ENCODE measurements around the gene ICAM4.
"Not testable (repeated sequence)": the region's sequence is repeated elsewhere in the genome, so short reads cannot be mapped to it uniquely, and the experiment has no call there.

Gene ICAM4

DNA sequence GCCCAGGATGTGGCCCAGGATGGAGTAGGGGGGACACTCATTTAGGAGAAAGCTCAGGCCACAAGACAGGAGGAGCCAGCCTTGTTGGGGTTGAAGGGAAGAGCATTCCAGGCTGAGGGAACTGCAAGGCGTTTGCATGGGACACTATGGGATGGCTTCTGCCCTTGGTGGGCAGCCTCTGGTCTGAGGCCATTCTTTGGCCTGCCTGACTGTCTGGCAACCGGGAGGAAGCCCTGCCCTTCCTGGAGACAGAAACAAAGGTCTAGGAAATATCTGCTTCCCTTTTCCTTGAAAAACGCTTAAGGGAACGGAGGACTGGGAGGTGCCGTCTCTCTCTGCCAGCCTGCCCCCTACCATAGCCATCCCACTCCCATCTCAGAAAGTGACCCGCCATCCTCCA, 18.7 kb upstream of the ICAM4 start:
- DNase-seq (ENCODE audit: low read depth in 1 of 2, low spot score in 1 of 2) = no peak

DNA sequence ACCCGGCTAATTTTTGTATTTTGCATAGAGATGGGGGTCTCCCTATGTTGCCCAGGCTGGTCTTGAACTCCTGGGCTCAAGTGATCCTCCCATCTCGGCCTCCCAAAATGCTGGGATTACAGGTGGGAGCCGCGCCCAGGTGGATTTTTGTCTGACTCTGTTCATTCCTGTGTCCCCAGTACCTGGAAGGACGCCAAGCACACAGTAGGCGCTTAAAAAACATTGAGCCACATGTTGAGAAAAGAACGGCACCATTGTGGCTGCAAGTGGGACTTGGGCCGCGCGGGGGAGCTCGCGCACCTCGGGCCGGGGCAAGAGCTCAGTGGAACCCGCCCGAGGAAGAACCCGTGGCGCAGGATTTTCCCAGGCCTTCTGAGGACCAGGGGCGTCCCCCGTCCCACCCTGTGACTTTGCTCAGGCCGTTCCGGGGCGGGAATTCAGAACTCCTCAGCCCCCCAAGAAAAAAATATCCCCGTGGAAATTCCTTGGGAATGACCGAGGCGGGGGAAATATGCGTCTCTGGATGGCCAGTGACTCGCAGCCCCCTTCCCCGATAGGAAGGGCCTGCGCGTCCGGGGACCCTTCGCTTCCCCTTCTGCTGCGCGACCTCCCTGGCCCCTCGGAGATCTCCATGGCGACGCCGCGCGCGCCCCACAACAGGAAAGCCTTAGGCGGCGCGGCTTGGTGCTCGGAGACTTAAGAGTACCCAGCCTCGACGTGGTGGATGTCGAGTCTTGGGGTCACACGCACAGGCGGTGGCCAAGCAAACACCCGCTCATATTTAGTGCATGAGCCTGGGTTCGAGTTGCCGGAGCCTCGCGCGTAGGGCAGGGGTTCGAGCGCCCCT, 17.2 kb upstream of the ICAM4 start:
- peak; percentile 80 to 81 for DNase-seq (ENCODE audit: low read depth in 1 of 2, low spot score in 1 of 2)

DNA sequence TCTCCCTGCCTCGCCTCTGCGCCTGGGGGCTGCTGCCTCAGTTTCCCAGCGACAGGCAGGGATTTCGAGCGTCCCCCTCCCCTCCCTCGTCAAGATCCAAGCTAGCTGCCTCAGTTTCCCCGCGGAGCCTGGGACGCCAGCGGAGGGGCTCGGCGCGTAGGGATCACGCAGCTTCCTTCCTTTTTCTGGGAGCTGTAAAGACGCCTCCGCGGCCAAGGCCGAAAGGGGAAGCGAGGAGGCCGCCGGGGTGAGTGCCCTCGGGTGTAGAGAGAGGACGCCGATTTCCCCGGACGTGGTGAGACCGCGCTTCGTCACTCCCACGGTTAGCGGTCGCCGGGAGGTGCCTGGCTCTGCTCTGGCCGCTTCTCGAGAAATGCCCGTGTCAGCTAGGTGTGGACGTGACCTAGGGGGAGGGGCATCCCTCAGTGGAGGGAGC, 16.6 kb upstream of the ICAM4 start:
- peak in 1 of 2 donors; percentile 38 for DNase-seq (ENCODE audit: low read depth in 1 of 2, low spot score in 1 of 2)

DNA sequence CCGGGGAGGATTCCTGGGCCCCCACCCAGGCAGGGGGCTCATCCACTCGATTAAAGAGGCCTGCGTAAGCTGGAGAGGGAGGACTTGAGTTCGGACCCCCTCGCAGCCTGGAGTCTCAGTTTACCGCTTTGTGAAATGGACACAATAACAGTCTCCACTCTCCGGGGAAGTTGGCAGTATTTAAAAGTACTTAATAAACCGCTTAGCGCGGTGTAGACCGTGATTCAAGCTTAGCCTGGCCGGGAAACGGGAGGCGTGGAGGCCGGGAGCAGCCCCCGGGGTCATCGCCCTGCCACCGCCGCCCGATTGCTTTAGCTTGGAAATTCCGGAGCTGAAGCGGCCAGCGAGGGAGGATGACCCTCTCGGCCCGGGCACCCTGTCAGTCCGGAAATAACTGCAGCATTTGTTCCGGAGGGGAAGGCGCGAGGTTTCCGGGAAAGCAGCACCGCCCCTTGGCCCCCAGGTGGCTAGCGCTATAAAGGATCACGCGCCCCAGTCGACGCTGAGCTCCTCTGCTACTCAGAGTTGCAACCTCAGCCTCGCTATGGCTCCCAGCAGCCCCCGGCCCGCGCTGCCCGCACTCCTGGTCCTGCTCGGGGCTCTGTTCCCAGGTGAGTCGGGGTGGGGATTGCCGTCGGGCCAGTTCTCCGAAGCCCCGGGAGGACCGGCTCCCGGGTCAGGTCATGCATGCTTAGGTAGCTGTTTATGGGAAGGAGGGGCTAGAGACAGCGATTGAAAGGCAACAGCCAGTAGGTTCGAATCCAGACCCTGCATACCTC, 15.9 kb upstream of the ICAM4 start, which contains the start of gene ICAM1:
TSS of gene ICAM1 (plus strand) at position 505 of the 779 bp plus-strand sequence. CDS start at position 545, 40 bp downstream.
- peak in 1 of 2 donors; percentile 56 for DNase-seq (ENCODE audit: low read depth in 1 of 2, low spot score in 1 of 2)

DNA sequence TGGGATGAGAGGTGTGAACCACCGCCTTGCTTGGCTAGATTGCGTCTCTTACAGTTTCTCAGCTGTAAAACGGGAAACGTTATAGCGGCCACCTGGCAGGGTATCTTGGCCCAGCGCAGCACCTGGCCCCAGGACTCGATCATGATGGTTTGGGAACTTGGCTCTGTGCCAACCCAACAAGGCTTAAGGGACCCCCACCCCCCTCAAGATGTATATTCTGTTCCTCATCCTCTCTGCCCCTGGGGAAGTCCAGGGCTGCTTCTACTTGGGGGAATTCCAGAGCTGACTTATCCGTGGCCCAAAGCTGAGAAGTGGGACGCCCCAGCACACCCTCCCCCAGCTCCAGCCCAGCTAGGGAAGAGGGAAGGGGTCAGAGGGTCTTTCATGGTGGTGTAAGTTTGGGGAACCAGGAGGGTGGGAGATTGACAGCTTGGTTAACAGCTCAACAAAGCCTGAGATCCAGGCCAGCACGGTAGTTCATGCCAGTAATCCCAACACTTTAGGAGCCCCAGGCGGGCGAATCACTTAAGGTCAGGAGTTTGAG, 15.1 kb upstream of the ICAM4 start:
- peak in 1 of 2 donors; percentile 20 for DNase-seq (ENCODE audit: low read depth in 1 of 2, low spot score in 1 of 2)

DNA sequence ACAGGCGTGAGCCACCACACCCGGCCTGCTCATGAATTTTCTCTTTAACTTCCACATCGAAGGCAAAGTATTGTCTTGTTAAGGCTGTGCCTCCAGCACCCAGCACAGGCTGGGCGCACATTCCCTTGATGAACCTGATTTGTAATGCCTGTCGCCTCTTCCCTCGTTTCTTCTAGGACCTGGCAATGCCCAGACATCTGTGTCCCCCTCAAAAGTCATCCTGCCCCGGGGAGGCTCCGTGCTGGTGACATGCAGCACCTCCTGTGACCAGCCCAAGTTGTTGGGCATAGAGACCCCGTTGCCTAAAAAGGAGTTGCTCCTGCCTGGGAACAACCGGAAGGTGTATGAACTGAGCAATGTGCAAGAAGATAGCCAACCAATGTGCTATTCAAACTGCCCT, 12.2 kb upstream of the ICAM4 start:
- DNase-seq (ENCODE audit: low read depth in 1 of 2, low spot score in 1 of 2) = no peak

DNA sequence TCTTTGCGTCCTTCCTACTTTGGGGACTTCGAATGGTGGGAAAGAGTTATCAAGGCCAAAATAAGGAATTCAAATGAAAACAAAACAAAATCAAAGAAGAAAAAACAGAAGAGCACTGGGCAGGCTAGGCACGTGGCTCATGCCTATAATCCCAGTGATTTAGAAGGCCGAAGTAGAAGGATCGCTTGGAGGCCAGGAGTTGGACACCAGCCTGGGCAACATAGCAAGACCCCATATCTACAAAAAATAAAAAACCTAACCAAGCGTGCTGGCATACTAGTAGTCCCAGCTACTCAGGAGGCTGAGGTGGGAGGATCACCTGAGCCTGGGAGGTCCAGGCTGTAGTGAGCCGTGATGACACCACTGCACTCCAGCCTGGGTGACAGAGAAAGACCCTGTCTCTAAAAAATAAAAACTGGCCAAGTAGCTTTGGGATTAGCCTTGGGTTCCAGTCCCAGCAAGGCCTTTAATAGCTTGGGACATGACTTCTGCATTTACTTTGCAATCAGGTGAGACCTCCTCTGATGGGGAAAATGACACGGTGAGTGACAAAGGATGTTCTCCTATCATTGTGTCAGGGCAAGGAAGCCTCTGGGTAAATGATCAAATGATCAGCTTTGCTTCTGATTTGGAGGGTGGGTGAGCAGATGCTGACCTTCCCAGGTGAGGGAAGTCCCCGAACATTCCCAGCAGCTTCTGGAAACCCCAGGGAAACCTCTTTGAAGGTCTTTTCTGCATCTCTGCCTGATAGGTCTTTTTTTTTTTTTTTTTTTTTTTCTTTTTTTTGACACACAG, 8.8 kb upstream of the ICAM4 start:
- no peak for DNase-seq (ENCODE audit: low read depth in 1 of 2, low spot score in 1 of 2)

DNA sequence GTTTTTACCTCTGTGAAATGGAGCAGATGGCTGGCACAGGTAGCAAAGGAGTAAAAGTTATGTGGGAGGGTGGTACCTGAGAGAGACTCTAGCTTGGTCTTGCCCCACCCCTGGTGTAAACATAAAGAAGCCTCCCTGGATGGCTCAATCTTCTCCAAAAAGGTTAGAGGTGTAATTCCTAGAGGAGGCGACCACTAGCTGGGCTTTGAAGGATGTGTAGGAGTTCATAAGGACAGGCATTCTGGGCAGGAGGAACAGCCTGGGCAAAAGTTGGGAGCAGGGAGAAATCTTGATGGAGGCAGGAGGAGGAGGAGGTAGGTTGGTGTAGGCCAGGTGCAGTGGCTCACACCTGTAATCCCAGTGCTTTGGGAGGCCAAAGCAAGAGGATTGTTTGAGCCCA, 7.8 kb upstream of the ICAM4 start:
- DNase-seq (ENCODE audit: low read depth in 1 of 2, low spot score in 1 of 2) = no peak

DNA sequence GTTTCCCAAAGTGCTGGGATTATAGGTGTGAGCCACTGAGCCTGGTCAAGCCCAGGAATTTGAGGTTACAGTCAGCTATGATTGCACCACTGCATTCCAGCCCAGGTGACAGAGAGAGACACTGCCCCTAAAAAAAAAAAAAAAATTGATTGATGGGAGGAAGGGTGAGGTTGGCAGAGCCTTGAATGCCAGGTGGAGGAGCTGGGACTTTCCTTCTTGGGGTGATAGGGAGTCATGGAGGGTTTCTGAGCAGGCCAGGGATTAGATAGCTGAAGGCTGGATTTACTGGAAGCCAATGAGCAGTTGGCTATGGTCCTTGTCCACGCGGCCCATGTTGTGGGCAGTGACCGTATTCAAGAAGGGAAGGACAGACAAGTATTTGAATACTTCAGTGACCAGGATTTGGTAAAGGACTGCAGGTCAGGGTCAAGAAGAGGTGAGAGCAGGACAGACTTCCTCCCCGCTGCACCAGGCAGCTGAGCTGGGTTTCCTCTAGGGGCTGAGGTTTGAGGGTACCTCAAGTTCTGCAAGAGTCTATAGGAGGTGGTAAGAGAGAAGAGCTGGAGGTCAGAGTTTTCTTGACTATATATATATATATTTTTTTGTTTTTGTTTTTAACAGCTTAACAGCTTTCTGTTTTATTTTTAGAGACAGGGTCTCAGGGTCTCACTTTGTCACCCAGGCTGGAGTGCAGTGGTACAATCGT, 6.9 kb upstream of the ICAM4 start:
- no peak for DNase-seq (ENCODE audit: low read depth in 1 of 2, low spot score in 1 of 2)

DNA sequence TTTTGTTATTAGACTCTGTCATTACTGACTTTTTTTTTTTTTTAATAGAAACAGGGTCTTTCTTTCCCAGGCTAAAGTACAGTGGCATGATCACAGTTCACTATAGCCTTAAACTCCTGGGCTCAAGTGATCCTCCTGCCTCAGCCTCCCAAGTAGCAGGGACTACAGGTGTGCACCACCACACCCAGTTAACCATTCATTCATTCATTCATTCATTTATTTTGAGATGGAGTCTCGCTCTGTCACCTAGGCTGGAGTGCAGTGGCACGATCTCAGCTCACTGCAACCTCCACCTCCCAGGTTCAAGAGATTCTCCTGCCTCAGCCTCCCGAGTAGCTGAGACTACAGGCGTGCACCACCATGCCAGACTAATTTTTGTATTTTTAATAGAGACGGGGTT, 4.7 kb upstream of the ICAM4 start:
- DNase-seq (ENCODE audit: low read depth in 1 of 2, low spot score in 1 of 2) = not testable (repeated sequence)

DNA sequence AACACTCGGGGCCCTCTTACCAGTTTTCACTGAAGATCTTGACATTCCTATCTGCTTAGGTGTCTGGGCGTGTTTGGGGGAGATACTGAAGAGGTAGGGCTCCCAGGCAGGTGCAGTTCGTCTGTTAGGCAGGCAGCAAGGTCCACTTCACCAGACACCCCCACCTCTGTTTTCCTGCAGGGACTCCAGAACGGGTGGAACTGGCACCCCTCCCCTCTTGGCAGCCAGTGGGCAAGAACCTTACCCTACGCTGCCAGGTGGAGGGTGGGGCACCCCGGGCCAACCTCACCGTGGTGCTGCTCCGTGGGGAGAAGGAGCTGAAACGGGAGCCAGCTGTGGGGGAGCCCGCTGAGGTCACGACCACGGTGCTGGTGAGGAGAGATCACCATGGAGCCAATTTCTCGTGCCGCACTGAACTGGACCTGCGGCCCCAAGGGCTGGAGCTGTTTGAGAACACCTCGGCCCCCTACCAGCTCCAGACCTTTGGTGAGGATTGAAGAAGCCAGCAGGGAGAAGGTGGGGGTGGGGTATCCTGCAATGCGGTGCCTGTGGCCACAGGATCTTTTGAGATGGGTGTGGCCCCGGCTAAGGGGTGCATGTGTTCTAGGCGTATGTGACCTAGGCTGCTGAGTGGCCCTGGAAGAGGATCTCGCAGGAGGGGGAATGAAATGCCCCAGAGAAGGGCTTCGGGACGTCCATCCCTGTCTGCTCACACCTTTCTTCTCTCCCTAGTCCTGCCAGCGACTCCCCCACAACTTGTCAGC, 3.3 kb upstream of the ICAM4 start:
- DNase-seq (ENCODE audit: low read depth in 1 of 2, low spot score in 1 of 2) = no peak

DNA sequence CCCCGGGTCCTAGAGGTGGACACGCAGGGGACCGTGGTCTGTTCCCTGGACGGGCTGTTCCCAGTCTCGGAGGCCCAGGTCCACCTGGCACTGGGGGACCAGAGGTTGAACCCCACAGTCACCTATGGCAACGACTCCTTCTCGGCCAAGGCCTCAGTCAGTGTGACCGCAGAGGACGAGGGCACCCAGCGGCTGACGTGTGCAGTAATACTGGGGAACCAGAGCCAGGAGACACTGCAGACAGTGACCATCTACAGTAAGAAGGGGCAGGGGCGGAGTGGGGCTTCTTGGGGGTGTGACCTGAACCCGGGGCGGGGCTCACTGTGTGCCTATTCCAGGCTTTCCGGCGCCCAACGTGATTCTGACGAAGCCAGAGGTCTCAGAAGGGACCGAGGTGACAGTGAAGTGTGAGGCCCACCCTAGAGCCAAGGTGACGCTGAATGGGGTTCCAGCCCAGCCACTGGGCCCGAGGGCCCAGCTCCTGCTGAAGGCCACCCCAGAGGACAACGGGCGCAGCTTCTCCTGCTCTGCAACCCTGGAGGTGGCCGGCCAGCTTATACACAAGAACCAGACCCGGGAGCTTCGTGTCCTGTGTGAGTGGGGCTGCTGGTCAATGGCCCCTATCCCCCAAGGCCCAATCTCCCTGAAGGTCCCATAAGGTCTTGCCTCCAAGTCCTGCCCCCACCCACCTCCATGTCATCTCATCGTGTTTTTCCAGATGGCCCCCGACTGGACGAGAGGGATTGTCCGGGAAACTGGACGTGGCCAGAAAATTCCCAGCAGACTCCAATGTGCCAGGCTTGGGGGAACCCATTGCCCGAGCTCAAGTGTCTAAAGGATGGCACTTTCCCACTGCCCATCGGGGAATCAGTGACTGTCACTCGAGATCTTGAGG, 2.4 kb upstream of the ICAM4 start:
- no peak for DNase-seq (ENCODE audit: low read depth in 1 of 2, low spot score in 1 of 2)

DNA sequence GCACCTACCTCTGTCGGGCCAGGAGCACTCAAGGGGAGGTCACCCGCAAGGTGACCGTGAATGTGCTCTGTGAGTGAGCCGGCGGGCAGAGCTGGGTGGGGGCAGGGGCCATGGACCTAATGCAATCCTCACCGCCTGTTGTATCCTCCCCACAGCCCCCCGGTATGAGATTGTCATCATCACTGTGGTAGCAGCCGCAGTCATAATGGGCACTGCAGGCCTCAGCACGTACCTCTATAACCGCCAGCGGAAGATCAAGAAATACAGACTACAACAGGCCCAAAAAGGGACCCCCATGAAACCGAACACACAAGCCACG, 1.8 kb upstream of the ICAM4 start:
- no peak for DNase-seq (ENCODE audit: low read depth in 1 of 2, low spot score in 1 of 2)

DNA sequence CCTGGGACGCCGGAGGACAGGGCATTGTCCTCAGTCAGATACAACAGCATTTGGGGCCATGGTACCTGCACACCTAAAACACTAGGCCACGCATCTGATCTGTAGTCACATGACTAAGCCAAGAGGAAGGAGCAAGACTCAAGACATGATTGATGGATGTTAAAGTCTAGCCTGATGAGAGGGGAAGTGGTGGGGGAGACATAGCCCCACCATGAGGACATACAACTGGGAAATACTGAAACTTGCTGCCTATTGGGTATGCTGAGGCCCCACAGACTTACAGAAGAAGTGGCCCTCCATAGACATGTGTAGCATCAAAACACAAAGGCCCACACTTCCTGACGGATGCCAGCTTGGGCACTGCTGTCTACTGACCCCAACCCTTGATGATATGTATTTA, 1.4 kb upstream of the ICAM4 start:
- no peak for DNase-seq (ENCODE audit: low read depth in 1 of 2, low spot score in 1 of 2)

DNA sequence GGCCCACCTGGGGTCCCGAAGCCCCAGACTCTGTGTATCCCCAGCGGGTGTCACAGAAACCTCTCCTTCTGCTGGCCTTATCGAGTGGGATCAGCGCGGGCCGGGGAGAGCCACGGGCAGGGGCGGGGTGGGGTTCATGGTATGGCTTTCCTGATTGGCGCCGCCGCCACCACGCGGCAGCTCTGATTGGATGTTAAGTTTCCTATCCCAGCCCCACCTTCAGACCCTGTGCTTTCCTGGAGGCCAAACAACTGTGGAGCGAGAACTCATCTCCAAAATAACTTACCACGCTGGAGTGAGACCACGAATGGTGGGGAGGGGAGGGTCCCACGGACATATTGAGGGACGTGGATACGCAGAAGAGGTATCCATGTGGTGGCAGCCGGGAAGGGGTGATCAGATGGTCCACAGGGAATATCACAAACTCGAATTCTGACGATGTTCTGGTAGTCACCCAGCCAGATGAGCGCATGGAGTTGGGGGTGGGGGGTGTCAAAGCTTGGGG, 2.0 kb downstream of the ICAM4 start:
- no peak for DNase-seq (ENCODE audit: low read depth in 1 of 2, low spot score in 1 of 2)

DNA sequence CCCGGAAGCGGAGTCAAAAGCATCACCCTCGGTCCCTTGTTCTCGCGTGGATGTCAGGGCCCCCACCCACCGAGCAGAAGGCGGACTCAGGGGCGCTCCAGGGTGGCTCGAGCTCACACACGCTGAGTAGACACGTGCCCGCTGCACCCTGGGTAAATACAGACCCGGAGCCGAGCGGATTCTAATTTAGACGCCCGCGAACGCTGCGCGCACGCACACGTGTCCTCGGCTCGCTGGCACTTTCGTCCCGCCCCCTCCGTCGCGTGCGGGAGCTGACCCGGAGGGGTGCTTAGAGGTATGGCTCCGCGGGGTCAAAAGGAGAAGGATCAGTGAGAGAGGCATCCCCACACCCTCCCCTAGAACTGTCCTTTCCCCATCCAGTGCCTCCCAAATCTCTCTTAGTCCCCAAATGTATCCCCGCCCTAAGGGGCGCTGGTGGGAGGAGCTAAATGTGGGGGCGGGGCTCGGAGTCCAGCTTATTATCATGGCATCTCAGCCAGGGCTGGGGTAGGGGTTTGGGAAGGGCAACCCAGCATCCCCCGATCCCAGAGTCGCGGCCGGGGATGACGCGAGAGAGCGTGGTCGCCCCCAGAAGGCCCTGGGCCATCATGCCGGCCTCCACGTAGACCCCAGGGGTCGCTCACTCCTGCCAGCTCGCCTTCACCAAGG, 2.5 kb downstream of the ICAM4 start:
- DNase-seq (ENCODE audit: low read depth in 1 of 2, low spot score in 1 of 2) = peak; percentile 35 to 52

DNA sequence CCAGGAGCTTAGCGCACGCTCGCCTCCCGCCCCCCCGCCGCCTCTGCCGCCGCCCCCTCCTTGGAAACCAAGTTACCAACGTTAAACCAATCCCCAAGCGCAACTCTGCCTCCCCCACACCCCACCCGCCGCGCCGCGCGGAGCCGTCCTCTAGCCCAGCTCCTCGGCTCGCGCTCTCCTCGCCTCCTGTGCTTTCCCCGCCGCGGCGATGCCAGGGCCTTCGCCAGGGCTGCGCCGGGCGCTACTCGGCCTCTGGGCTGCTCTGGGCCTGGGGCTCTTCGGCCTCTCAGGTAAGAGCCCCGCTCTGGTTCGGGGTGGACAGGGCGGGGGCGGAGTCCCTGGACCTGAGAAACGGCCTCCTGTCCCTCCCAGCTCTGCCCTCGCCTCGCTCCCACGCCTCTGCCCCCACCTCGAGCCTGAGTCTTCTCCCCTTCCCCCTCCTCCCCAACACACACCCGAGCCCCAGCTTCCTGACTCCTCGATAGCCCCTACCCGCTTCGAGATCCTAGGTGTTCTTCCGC, 3.1 kb downstream of the ICAM4 start, which contains the start of gene ICAM5:
TSS of gene ICAM5 (plus strand) at position 117 of the 521 bp plus-strand sequence. CDS start at position 209, 92 bp downstream.
- peak in 1 of 2 donors; percentile 20 for DNase-seq (ENCODE audit: low read depth in 1 of 2, low spot score in 1 of 2)

Measured in activated CD4-positive, alpha-beta T cell treated with anti-CD3 and anti-CD28 coated beads, Interleukin-2, amount 50 U/mL, for 24 hours (primary cell).